Measurements from ENCODE around the gene ANAPC4.

Gene ANAPC4

DNA sequence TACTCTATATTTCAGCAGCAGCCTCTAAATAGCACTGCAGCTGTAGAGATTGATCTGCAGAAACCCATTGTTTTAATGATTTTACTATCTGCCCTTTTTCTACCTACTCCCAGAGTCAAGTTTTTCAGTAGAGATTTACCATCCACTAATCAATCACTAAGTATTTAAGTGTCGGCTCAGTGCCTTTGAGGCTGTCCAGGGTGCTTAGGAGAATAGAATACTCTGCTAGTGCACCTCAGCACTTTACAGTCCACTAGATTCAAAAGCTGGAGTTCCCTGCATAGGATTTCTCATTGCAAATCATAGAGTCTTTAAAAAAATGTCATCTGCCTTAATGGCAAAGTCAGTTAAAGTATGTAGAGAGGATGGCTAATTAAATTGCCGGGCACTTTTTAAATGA lies 29.6 kb upstream of the ANAPC4 start:
- Histone ChIP-seq H3K18ac (ENCODE audit: low read depth in 1 of 2, low read length in 2 of 2) (no peak overlapping the region), H2AFZ (ENCODE audit: low read depth, low read length) (no peak overlapping the region), H3K27ac (ENCODE audit: low read length, poor library complexity, severe bottlenecking) (peak overlapping the region; percentile 29), H3K9ac (ENCODE audit: low read length) (no peak overlapping the region), H2BK12ac (ENCODE audit: low read length in 2 of 2) (no peak overlapping the region), H2AK5ac (ENCODE audit: low read length, severe bottlenecking) (no peak overlapping the region), H3K36me3 (ENCODE audit: control insufficient read depth in 1 of 2, insufficient read depth in 2 of 2, low read depth in 1 of 2, low read length in 2 of 2) (peaks cover 0 to 13% of the 10 kb centered on the region in 2 experiments), H2BK5ac (ENCODE audit: low read depth, low read length, poor library complexity, severe bottlenecking) (no peak overlapping the region), H3K27me3 (ENCODE audit: control insufficient read depth in 1 of 2, insufficient read depth in 1 of 2, low read length in 2 of 2) (no peaks in the 10 kb centered on the region), H2BK15ac (ENCODE audit: low read depth, poor library complexity, severe bottlenecking) (no peak overlapping the region), H3K4me1 (ENCODE audit: control insufficient read depth, insufficient read depth, low read depth, low read length) (peaks cover 3% of the 10 kb centered on the region), H3K79me1 (replicated peaks; ENCODE audit: low read length, poor library complexity, severe bottlenecking) (peaks cover 5% of the 10 kb centered on the region), H4K8ac (ENCODE audit: low read length) (no peak overlapping the region), H3K4me3 (ENCODE audit: insufficient read depth in 1 of 2, low read depth in 1 of 2, low read length in 2 of 2) (no peak overlapping the region), H3K14ac (ENCODE audit: low read length in 2 of 2) (no peak overlapping the region), H2BK120ac (ENCODE audit: low read depth, low read length) (no peak overlapping the region), H3K9me3 (ENCODE audit: control insufficient read depth, low read length) (no peaks in the 10 kb centered on the region), H4K91ac (ENCODE audit: low read length) (no peak overlapping the region), H3K23ac (ENCODE audit: low read length in 2 of 2) (no peak overlapping the region), H3K4me2 (ENCODE audit: low read length, poor library complexity, severe bottlenecking) (no peak overlapping the region), H3K4ac (ENCODE audit: low read depth in 1 of 2, low read length in 2 of 2) (no peak overlapping the region)
- 83% methylated on average over 1 of the region's 2 CpGs for WGBS
- DNase-seq: no peak

DNA sequence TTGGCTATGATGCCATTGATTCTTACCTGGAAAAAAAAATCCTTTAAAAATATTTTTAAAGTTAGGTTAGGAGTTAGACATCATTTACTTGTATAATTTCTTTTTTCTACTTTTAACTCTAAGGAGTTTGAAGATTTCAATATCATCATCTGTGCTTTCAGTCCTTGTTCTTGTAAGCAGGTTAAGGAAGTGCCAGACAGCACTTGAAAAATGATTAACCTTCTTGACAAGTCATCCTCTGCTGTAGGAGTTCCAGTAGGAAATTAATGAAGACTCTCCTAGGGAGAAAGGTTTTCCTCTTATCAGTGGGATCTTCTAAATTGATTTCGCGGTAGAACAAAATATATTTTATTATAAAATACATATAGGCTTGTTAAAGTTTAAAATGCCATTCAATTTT lies 29.1 kb upstream of the ANAPC4 start:
- H3K27me3 ChIP-seq (ENCODE audit: control insufficient read depth in 1 of 2, insufficient read depth in 1 of 2, low read length in 2 of 2): no peaks in the 10 kb centered on the region
- no peak overlapping the region for H2BK15ac ChIP-seq (ENCODE audit: low read depth, poor library complexity, severe bottlenecking)
- no peak overlapping the region for H2AK5ac ChIP-seq (ENCODE audit: low read length, severe bottlenecking)
- H3K79me1 ChIP-seq (replicated peaks; ENCODE audit: low read length, poor library complexity, severe bottlenecking): peaks cover 5% of the 10 kb centered on the region
- no peak overlapping the region for H3K4me2 ChIP-seq (ENCODE audit: low read length, poor library complexity, severe bottlenecking)
- H3K27ac ChIP-seq (ENCODE audit: low read length, poor library complexity, severe bottlenecking): no peak overlapping the region
- no peak overlapping the region for H3K23ac ChIP-seq (ENCODE audit: low read length in 2 of 2)
- H2AFZ ChIP-seq (ENCODE audit: low read depth, low read length): no peak overlapping the region
- H3K36me3 ChIP-seq (ENCODE audit: control insufficient read depth in 1 of 2, insufficient read depth in 2 of 2, low read depth in 1 of 2, low read length in 2 of 2): peaks cover 0 to 13% of the 10 kb centered on the region in 2 experiments
- no peak overlapping the region for H2BK120ac ChIP-seq (ENCODE audit: low read depth, low read length)
- no peak overlapping the region for H3K18ac ChIP-seq (ENCODE audit: low read depth in 1 of 2, low read length in 2 of 2)
- no peak overlapping the region for H3K14ac ChIP-seq (ENCODE audit: low read length in 2 of 2)
- no peak overlapping the region for H2BK12ac ChIP-seq (ENCODE audit: low read length in 2 of 2)
- no peak overlapping the region for H3K9ac ChIP-seq (ENCODE audit: low read length)
- H3K9me3 ChIP-seq (ENCODE audit: control insufficient read depth, low read length): no peaks in the 10 kb centered on the region
- H3K4me3 ChIP-seq (ENCODE audit: insufficient read depth in 1 of 2, low read depth in 1 of 2, low read length in 2 of 2): no peak overlapping the region
- WGBS: no CpG with 5 or more reads among the region's 2 CpGs
- H2BK5ac ChIP-seq (ENCODE audit: low read depth, low read length, poor library complexity, severe bottlenecking): no peak overlapping the region
- H3K4me1 ChIP-seq (ENCODE audit: control insufficient read depth, insufficient read depth, low read depth, low read length): peaks cover 3% of the 10 kb centered on the region
- no peak overlapping the region for H4K8ac ChIP-seq (ENCODE audit: low read length)
- no peak for DNase-seq
- no peak overlapping the region for H4K91ac ChIP-seq (ENCODE audit: low read length)
- no peak overlapping the region for H3K4ac ChIP-seq (ENCODE audit: low read depth in 1 of 2, low read length in 2 of 2)

DNA sequence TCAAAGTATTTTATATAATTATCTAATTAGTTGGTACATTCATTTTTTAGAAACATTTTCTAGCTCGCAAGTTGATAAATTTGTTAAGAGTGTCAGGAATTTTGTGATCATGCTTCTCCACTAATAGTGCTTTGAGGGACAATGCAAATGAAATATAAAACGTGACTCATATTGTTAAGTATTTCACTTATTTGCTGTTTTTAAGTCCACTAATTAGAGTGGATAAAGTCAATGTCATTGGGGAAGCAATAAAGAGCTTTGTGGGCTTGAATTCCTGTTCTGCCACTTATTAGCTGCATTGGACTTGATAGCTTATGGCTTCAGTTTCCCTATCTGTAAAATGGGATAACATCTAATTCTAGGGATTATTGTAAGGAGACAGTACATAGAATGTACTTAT lies 26.5 kb upstream of the ANAPC4 start:
- Histone ChIP-seq H2BK15ac (ENCODE audit: low read depth, poor library complexity, severe bottlenecking) (no peak overlapping the region), H3K4ac (ENCODE audit: low read depth in 1 of 2, low read length in 2 of 2) (no peak overlapping the region), H3K9me3 (ENCODE audit: control insufficient read depth, low read length) (no peaks in the 10 kb centered on the region), H3K18ac (ENCODE audit: low read depth in 1 of 2, low read length in 2 of 2) (no peak overlapping the region), H3K36me3 (ENCODE audit: control insufficient read depth in 1 of 2, insufficient read depth in 2 of 2, low read depth in 1 of 2, low read length in 2 of 2) (peaks cover 0 to 19% of the 10 kb centered on the region in 2 experiments), H2BK120ac (ENCODE audit: low read depth, low read length) (no peak overlapping the region), H3K14ac (ENCODE audit: low read length in 2 of 2) (no peak overlapping the region), H3K27me3 (ENCODE audit: control insufficient read depth in 1 of 2, insufficient read depth in 1 of 2, low read length in 2 of 2) (no peaks in the 10 kb centered on the region), H3K4me1 (ENCODE audit: control insufficient read depth, insufficient read depth, low read depth, low read length) (no peaks in the 10 kb centered on the region), H4K91ac (ENCODE audit: low read length) (no peak overlapping the region), H3K23ac (ENCODE audit: low read length in 2 of 2) (no peak overlapping the region), H2BK5ac (ENCODE audit: low read depth, low read length, poor library complexity, severe bottlenecking) (no peak overlapping the region), H3K4me2 (ENCODE audit: low read length, poor library complexity, severe bottlenecking) (no peak overlapping the region), H3K4me3 (ENCODE audit: insufficient read depth in 1 of 2, low read depth in 1 of 2, low read length in 2 of 2) (no peak overlapping the region), H3K79me1 (replicated peaks; ENCODE audit: low read length, poor library complexity, severe bottlenecking) (peaks cover 5% of the 10 kb centered on the region), H2AK5ac (ENCODE audit: low read length, severe bottlenecking) (no peak overlapping the region), H2AFZ (ENCODE audit: low read depth, low read length) (no peak overlapping the region), H3K9ac (ENCODE audit: low read length) (no peak overlapping the region), H4K8ac (ENCODE audit: low read length) (no peak overlapping the region), H3K27ac (ENCODE audit: low read length, poor library complexity, severe bottlenecking) (no peak overlapping the region), H2BK12ac (ENCODE audit: low read length in 2 of 2) (no peak overlapping the region)
- 86% methylated on average over 2 of the region's 2 CpGs for WGBS
- no peak for DNase-seq

DNA sequence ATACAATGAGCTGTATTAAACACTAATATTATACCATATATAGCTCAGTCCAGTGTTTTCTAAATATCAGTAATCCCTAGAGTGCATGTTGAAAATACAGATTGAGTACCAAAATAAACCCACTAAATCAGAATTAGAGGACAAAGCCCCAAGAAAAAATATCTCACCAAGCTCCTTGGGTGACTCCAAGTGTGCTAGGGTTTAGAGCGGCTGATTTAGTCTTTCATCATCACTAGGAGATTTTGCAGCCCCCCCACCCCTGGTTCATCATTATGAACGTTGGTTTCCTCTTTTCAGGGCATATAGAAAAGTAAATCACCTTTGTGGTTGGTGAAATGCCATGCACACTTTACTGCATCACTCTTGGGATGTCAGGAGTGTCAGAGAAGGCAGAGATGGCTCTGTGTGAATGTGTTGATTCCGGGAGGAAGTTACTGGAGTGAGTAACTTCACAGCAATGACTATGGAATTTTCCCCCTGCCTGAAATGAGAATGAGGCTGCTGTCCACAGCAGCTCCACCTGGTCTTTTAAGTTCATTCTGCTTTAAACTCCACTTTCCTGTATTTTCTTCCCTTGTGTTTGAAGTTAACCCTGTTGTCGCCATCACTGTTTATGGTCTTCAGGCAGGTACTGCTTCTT lies 25.2 kb upstream of the ANAPC4 start:
- Histone ChIP-seq H2BK12ac (ENCODE audit: low read length in 2 of 2) (no peak overlapping the region), H2AK5ac (ENCODE audit: low read length, severe bottlenecking) (no peak overlapping the region), H3K36me3 (ENCODE audit: control insufficient read depth in 1 of 2, insufficient read depth in 2 of 2, low read depth in 1 of 2, low read length in 2 of 2) (peaks cover 0 to 19% of the 10 kb centered on the region in 2 experiments), H2BK120ac (ENCODE audit: low read depth, low read length) (no peak overlapping the region), H3K27me3 (ENCODE audit: control insufficient read depth in 1 of 2, insufficient read depth in 1 of 2, low read length in 2 of 2) (no peaks in the 10 kb centered on the region), H2AFZ (ENCODE audit: low read depth, low read length) (no peak overlapping the region), H2BK15ac (ENCODE audit: low read depth, poor library complexity, severe bottlenecking) (no peak overlapping the region), H3K79me1 (replicated peaks; ENCODE audit: low read length, poor library complexity, severe bottlenecking) (peaks cover under 1% of the 10 kb centered on the region), H3K27ac (ENCODE audit: low read length, poor library complexity, severe bottlenecking) (peak overlapping the region; percentile 86), H3K18ac (ENCODE audit: low read depth in 1 of 2, low read length in 2 of 2) (no peak overlapping the region), H4K91ac (ENCODE audit: low read length) (no peak overlapping the region), H3K9ac (ENCODE audit: low read length) (no peak overlapping the region), H3K4me3 (ENCODE audit: insufficient read depth in 1 of 2, low read depth in 1 of 2, low read length in 2 of 2) (no peak overlapping the region), H3K14ac (ENCODE audit: low read length in 2 of 2) (no peak overlapping the region), H3K9me3 (ENCODE audit: control insufficient read depth, low read length) (no peaks in the 10 kb centered on the region), H4K8ac (ENCODE audit: low read length) (no peak overlapping the region), H3K4ac (ENCODE audit: low read depth in 1 of 2, low read length in 2 of 2) (no peak overlapping the region), H3K23ac (ENCODE audit: low read length in 2 of 2) (no peak overlapping the region), H2BK5ac (ENCODE audit: low read depth, low read length, poor library complexity, severe bottlenecking) (peak overlapping the region; percentile 62), H3K4me2 (ENCODE audit: low read length, poor library complexity, severe bottlenecking) (no peak overlapping the region), H3K4me1 (ENCODE audit: control insufficient read depth, insufficient read depth, low read depth, low read length) (no peaks in the 10 kb centered on the region)
- WGBS: 20% methylated on average over 3 of the region's 4 CpGs
- DNase-seq: peak; percentile 60

Data from mesenchymal stem cell (in vitro differentiated cells and primary cell).